Measurements from ENCODE around the gene ZNF366.

- no peak for TF ChIP-seq EP300 (IDR thresholded peaks at IDR 0.05)
- no peak for TF ChIP-seq POLR2A (IDR thresholded peaks at IDR 0.05)
- TF ChIP-seq CTCF (IDR thresholded peaks at IDR 0.05): no peak
- TF ChIP-seq POLR2AphosphoS5 (IDR thresholded peaks at IDR 0.05): peak in 1 of 3 donors; percentile 43
Measured at GRCh38 chr5:72503888-72504491, 3.2 kb downstream of the ZNF366 start.

Measured in stomach (tissue), 4 donors.